MM.1S (cell line): ENCODE results near the gene ELP4.

ENCODE experiments used
- DNase-seq: peaks from one replicate; pipeline ENCODE4 v3.0.0-alpha.2; 2015
- H2AFZ ChIP-seq: fragments of 300-600 bp; sonication (generic); 2 replicates; pipeline ENCODE4 v1.6.0; 2016; ENCODE audit warnings: antibody characterized with exemption, low read length
- H3F3A ChIP-seq: fragments of 300-600 bp; sonication (generic); 2 replicates; pipeline ENCODE4 v1.6.1; 2016; ENCODE audit warnings: mild to moderate bottlenecking, antibody characterized with exemption, low read length, moderate library complexity, mixed read lengths; ENCODE audit not compliant: insufficient read depth
- H3K27ac ChIP-seq: fragments of 300-600 bp; sonication (generic); 2 replicates; pipeline ENCODE4 v1.5.1; 2016; ENCODE audit warnings: mild to moderate bottlenecking, low read length
- H3K27me3 ChIP-seq: fragments of 300-600 bp; sonication (generic); replicated peaks from 2 replicates; pipeline ENCODE4 v1.6.0; 2016; ENCODE audit warnings: low read length; ENCODE audit not compliant: insufficient read depth
- H3K36me3 ChIP-seq: fragments of 300-600 bp; sonication (generic); replicated peaks from 2 replicates; pipeline ENCODE4 v1.6.1; 2016; ENCODE audit warnings: mild to moderate bottlenecking, low read length, mixed read lengths; ENCODE audit not compliant: insufficient read depth
- H3K4me1 ChIP-seq: fragments of 300-600 bp; sonication (generic); 2 replicates; pipeline ENCODE4 v1.6.1; 2016; ENCODE audit warnings: low read length, mixed read lengths
- H3K4me2 ChIP-seq: fragments of 300-600 bp; sonication (generic); 2 replicates; pipeline ENCODE4 v1.6.0; 2016; ENCODE audit warnings: low read depth, low read length
- H3K4me3 ChIP-seq: fragments of 300-600 bp; sonication (generic); 2 replicates; pipeline ENCODE4 v1.5.1; 2016; ENCODE audit warnings: low read length, mixed read lengths
- H3K79me2 ChIP-seq: fragments of 300-600 bp; sonication (generic); 2 replicates; pipeline ENCODE4 v1.6.1; 2016; ENCODE audit warnings: mixed run types, low read length, mixed read lengths
- H3K9ac ChIP-seq: fragments of 300-600 bp; sonication (generic); 2 replicates; pipeline ENCODE4 v1.6.1; 2016; ENCODE audit warnings: low read length, mixed read lengths
- H3K9me2 ChIP-seq: fragments of 300-600 bp; sonication (generic); replicated peaks from 2 replicates; pipeline ENCODE4 v1.6.1; 2016; ENCODE audit warnings: mild to moderate bottlenecking, low read length, mixed read lengths; ENCODE audit not compliant: insufficient read depth
- H3K9me3 ChIP-seq: fragments of 300-600 bp; sonication (generic); replicated peaks from 2 replicates; pipeline ENCODE4 v1.6.1; 2016; ENCODE audit warnings: mild to moderate bottlenecking, low read length, mixed read lengths; ENCODE audit not compliant: insufficient read depth
- H4K20me1 ChIP-seq: fragments of 300-600 bp; sonication (generic); 2 replicates; pipeline ENCODE4 v1.6.1; 2016; ENCODE audit warnings: mild to moderate bottlenecking, low read length, moderate library complexity, mixed read lengths; ENCODE audit not compliant: insufficient read depth
- EZH2 ChIP-seq: fragments of 300-600 bp; sonication (generic); optimal IDR thresholded peaks from 2 replicates; pipeline ENCODE3; 2017; ENCODE audit warnings: low read depth, mild to moderate bottlenecking, antibody characterized with exemption, low read length, mixed read lengths
- EZH2phosphoT487 ChIP-seq: fragments of 300-600 bp; sonication (generic); IDR thresholded peaks from 2 replicates; pipeline ENCODE4 v1.6.1; 2018; ENCODE audit warnings: antibody characterized with exemption, low read length
- TF ChIP-seq, protein P1 (sequence below): fragments of 300-600 bp; sonication (generic); IDR thresholded peaks from 2 replicates; pipeline ENCODE4 v1.5.1; 2016; ENCODE audit warnings: antibody characterized with exemption, low read length, mixed read lengths

Gene ELP4

GRCh38 chr11:31722754-31723153 lies 213.2 kb downstream of the ELP4 start:
- Histone ChIP-seq H3K9me2 (no peaks in the 10 kb centered on the region), H3K79me2 (no peaks in the 10 kb centered on the region), H3K4me2 (no peak overlapping the region), H3K36me3 (no peaks in the 10 kb centered on the region), H4K20me1 (no peaks in the 10 kb centered on the region), H3K9me3 (no peaks in the 10 kb centered on the region), H3K4me3 (no peak overlapping the region), H3K9ac (no peak overlapping the region), H3K27me3 (no peaks in the 10 kb centered on the region), H3K4me1 (no peaks in the 10 kb centered on the region), H2AFZ (no peak overlapping the region), H3K27ac (no peak overlapping the region), H3F3A (no peaks in the 10 kb centered on the region)
- TF ChIP-seq, protein P1, sequence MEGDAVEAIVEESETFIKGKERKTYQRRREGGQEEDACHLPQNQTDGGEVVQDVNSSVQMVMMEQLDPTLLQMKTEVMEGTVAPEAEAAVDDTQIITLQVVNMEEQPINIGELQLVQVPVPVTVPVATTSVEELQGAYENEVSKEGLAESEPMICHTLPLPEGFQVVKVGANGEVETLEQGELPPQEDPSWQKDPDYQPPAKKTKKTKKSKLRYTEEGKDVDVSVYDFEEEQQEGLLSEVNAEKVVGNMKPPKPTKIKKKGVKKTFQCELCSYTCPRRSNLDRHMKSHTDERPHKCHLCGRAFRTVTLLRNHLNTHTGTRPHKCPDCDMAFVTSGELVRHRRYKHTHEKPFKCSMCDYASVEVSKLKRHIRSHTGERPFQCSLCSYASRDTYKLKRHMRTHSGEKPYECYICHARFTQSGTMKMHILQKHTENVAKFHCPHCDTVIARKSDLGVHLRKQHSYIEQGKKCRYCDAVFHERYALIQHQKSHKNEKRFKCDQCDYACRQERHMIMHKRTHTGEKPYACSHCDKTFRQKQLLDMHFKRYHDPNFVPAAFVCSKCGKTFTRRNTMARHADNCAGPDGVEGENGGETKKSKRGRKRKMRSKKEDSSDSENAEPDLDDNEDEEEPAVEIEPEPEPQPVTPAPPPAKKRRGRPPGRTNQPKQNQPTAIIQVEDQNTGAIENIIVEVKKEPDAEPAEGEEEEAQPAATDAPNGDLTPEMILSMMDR, result no peak
- TF ChIP-seq EZH2phosphoT487, result no peak
- no peak for TF ChIP-seq EZH2
- no peak for DNase-seq

GRCh38 chr11:31725176-31725575 lies 215.6 kb downstream of the ELP4 start:
- no peak for TF ChIP-seq EZH2
- TF ChIP-seq EZH2phosphoT487, result no peak
- TF ChIP-seq, protein P1, result no peak
- H3K9me2 ChIP-seq, result no peaks in the 10 kb centered on the region
- no peaks in the 10 kb centered on the region for H4K20me1 ChIP-seq
- H3K4me1 ChIP-seq, result no peaks in the 10 kb centered on the region
- no peak overlapping the region for H3K9ac ChIP-seq
- H2AFZ ChIP-seq, result no peak overlapping the region
- no peak overlapping the region for H3K27ac ChIP-seq
- H3F3A ChIP-seq, result no peaks in the 10 kb centered on the region
- no peaks in the 10 kb centered on the region for H3K9me3 ChIP-seq
- H3K27me3 ChIP-seq, result no peaks in the 10 kb centered on the region
- H3K4me3 ChIP-seq, result no peak overlapping the region
- DNase-seq, result no peak
- H3K79me2 ChIP-seq, result no peaks in the 10 kb centered on the region
- no peak overlapping the region for H3K4me2 ChIP-seq
- H3K36me3 ChIP-seq, result no peaks in the 10 kb centered on the region

GRCh38 chr11:31728432-31728831 lies 218.9 kb downstream of the ELP4 start:
- Histone ChIP-seq H3K36me3 (no peaks in the 10 kb centered on the region), H3K9me3 (no peaks in the 10 kb centered on the region), H3K4me2 (no peak overlapping the region), H3K27ac (no peak overlapping the region), H3K4me1 (no peaks in the 10 kb centered on the region), H4K20me1 (no peaks in the 10 kb centered on the region), H3K9ac (no peak overlapping the region), H3K4me3 (no peak overlapping the region), H3K79me2 (no peaks in the 10 kb centered on the region), H3K9me2 (no peaks in the 10 kb centered on the region), H2AFZ (no peak overlapping the region), H3K27me3 (no peaks in the 10 kb centered on the region), H3F3A (no peaks in the 10 kb centered on the region)
- no peak for DNase-seq
- TF ChIP-seq, protein P1, result no peak
- no peak for TF ChIP-seq EZH2
- no peak for TF ChIP-seq EZH2phosphoT487
